Keratinocyte (primary cell): ENCODE data around the gene GRM5.

Source experiments
- EZH2 ChIP-seq: IDR thresholded peaks from one replicate; pipeline ENCODE4 v1.6.1; 2012; ENCODE audit warnings: inconsistent platforms, mild to moderate bottlenecking, low read length, moderate library complexity
- TF ChIP-seq, protein P1 (sequence below), 3 experiments: IDR thresholded peaks in 1 of 3; conservative IDR thresholded peaks in 1 of 3; optimal IDR thresholded peaks in 1 of 3; 2 replicates in 2 of 3; 3 replicates in 1 of 3; pipeline versions ENCODE3 to v1.5.1; 2011; ENCODE audit warnings: low read length in 3 of 3, mild to moderate bottlenecking in 3 of 3, moderate library complexity in 2 of 3, control low read depth in 1 of 3, inconsistent platforms in 1 of 3; ENCODE audit not compliant: insufficient read depth in 2 of 3; ENCODE audit errors: extremely low read depth in 1 of 3

GRCh38 chr11:88818978-88819377 lies 246.8 kb downstream of the GRM5 start:
- TF ChIP-seq, protein P1, sequence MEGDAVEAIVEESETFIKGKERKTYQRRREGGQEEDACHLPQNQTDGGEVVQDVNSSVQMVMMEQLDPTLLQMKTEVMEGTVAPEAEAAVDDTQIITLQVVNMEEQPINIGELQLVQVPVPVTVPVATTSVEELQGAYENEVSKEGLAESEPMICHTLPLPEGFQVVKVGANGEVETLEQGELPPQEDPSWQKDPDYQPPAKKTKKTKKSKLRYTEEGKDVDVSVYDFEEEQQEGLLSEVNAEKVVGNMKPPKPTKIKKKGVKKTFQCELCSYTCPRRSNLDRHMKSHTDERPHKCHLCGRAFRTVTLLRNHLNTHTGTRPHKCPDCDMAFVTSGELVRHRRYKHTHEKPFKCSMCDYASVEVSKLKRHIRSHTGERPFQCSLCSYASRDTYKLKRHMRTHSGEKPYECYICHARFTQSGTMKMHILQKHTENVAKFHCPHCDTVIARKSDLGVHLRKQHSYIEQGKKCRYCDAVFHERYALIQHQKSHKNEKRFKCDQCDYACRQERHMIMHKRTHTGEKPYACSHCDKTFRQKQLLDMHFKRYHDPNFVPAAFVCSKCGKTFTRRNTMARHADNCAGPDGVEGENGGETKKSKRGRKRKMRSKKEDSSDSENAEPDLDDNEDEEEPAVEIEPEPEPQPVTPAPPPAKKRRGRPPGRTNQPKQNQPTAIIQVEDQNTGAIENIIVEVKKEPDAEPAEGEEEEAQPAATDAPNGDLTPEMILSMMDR (optimal IDR thresholded peaks at IDR 0.05 in 1 of 3, IDR thresholded peaks at IDR 0.05 in 1 of 3, conservative IDR thresholded peaks at IDR 0.05 in 1 of 3; ENCODE audit: extremely low read depth in 1 of 3, insufficient read depth in 2 of 3, low read length in 3 of 3) = no peak
- TF ChIP-seq EZH2 = no peak
